ENCODE data around the gene HCCS.

Gene HCCS

GRCh38 chrX:11124112-11124511 is 13.0 kb downstream of the HCCS start:
- no peak for DNase-seq

- DNase-seq: no peak
These were observed 13.9 kb downstream of the HCCS start for GRCh38 chrX:11125060-11125459.

GRCh38 chrX:11129534-11130105 is 18.5 kb downstream of the HCCS start:
- DNase-seq: no peak

GRCh38 chrX:11130136-11130535 is 19.0 kb downstream of the HCCS start:
- DNase-seq: no peak

- DNase-seq: no peak
These were observed 20.0 kb downstream of the HCCS start for GRCh38 chrX:11131146-11131545.

- no peak for DNase-seq
These were observed 24.5 kb downstream of the HCCS start for GRCh38 chrX:11135564-11136185.

- peak; percentile 22 for DNase-seq
These were observed 26.5 kb downstream of the HCCS start for GRCh38 chrX:11137543-11138139.

- no peak for DNase-seq
These were observed 27.6 kb downstream of the HCCS start for GRCh38 chrX:11138498-11139390.

- peak; percentile 81 for DNase-seq
These were observed 33.0 kb downstream of the HCCS start for GRCh38 chrX:11143931-11144678.

- DNase-seq: no peak
These were observed 35.3 kb downstream of the HCCS start for GRCh38 chrX:11146411-11146810.

GRCh38 chrX:11148401-11148800 is 37.3 kb downstream of the HCCS start:
- no peak for DNase-seq

GRCh38 chrX:11151799-11152559 is 40.8 kb downstream of the HCCS start:
- DNase-seq: no peak

- DNase-seq: no peak
These were observed 48.0 kb downstream of the HCCS start for GRCh38 chrX:11159149-11159548.

GRCh38 chrX:11164433-11164832 is 53.3 kb downstream of the HCCS start:
- DNase-seq: no peak

- DNase-seq: no peak
These were observed 60.8 kb downstream of the HCCS start for GRCh38 chrX:11171956-11172355.

- no peak for DNase-seq
These were observed 61.3 kb downstream of the HCCS start for GRCh38 chrX:11172415-11172814.

Data from activated CD4-positive, alpha-beta T cell treated with anti-CD3 and anti-CD28 coated beads, Interleukin-2, amount 50 U/mL, for 16 hours (primary cell).